Panc1 (cell line): ENCODE data around the gene SNRPF. TPM values are rescaled to one million over a fixed set of nuclear protein-coding genes. Genes with fewer than 3 reads are reported as not detected.

ENCODE experiments used
- ATAC-seq: fragments of 200-7000 bp; cut with Tn5 transposase; 2 replicates; pipeline ENCODE4 v1.9.1; 2020; ENCODE audit warnings: mild to moderate bottlenecking, moderate library complexity
- BruUV-seq: library from RNA; stranded (reverse); fragments of 400-500 nt; replicated peaks from 2 replicates; lab custom pipeline; 2021; lab: Mats Ljungman, UMichigan
- CTCF ChIA-PET: fragments of 300-600 bp; sonication (Branson Sonifier 250); formaldehyde crosslinking; loops from one replicate; lab custom pipeline; 2022; ENCODE audit warnings: antibody characterized with exemption; lab: Charles Lee
- POLR2A ChIA-PET: fragments of 300-600 bp; sonication (Branson Sonifier 250); formaldehyde crosslinking; loops from one replicate; lab custom pipeline; 2022; ENCODE audit warnings: antibody characterized with exemption; lab: Charles Lee
- DNase-seq: peaks from one replicate; pipeline ENCODE4 v3.0.0-alpha.2; 2010; ENCODE audit warnings: low read depth, low spot score
- H3K27ac ChIP-seq: 2 replicates; pipeline ENCODE4 v1.5.1; 2011; ENCODE audit warnings: mild to moderate bottlenecking, low read length, inconsistent platforms
- H3K27me3 ChIP-seq: fragments of 200-500 bp; sonication (Bioruptor generic); 2 replicates; pipeline ENCODE4 v1.6.0; 2014; ENCODE audit warnings: low read length, inconsistent platforms; ENCODE audit not compliant: control insufficient read depth, insufficient read depth
- H3K36me3 ChIP-seq: fragments of 200-500 bp; sonication (Bioruptor generic); 2 replicates; pipeline ENCODE4 v1.5.1; 2014; ENCODE audit warnings: inconsistent platforms, mild to moderate bottlenecking, low read length, moderate library complexity; ENCODE audit not compliant: control insufficient read depth, insufficient read depth
- H3K4me1 ChIP-seq: 2 replicates; pipeline ENCODE4 v1.5.1; 2011; ENCODE audit warnings: inconsistent platforms, mild to moderate bottlenecking, low read length, moderate library complexity; ENCODE audit not compliant: control insufficient read depth, insufficient read depth
- H3K4me3 ChIP-seq, 2 experiments: 2 replicates each; pipeline ENCODE4 v1.5.1; 2011 to 2012; ENCODE audit warnings: low read depth in 2 of 2, low read length in 2 of 2, mild to moderate bottlenecking in 2 of 2, inconsistent platforms in 1 of 2, moderate library complexity in 1 of 2
- H3K9me3 ChIP-seq: fragments of 200-500 bp; sonication (Bioruptor generic); 2 replicates; pipeline ENCODE4 v1.5.1; 2014; ENCODE audit warnings: low read depth, mild to moderate bottlenecking, inconsistent platforms, low read length, moderate library complexity; ENCODE audit not compliant: control insufficient read depth, insufficient read depth
- POLR2AphosphoS5 ChIP-seq: IDR thresholded peaks from 2 replicates; pipeline ENCODE4 v1.6.1; 2012; ENCODE audit warnings: mild to moderate bottlenecking, low read depth, low read length, moderate library complexity
- SIN3A ChIP-seq: IDR thresholded peaks from 2 replicates; pipeline ENCODE4 v1.6.1; 2012; ENCODE audit warnings: low read depth, mild to moderate bottlenecking, low read length, moderate library complexity, borderline replicate concordance; ENCODE audit not compliant: insufficient read depth
- TCF7L2 ChIP-seq: IDR thresholded peaks from 2 replicates; pipeline ENCODE4 v1.6.1; 2011; ENCODE audit warnings: mild to moderate bottlenecking, low read depth, low read length, inconsistent platforms
- in situ Hi-C: cut with HindIII; loops from 2 replicates; pipeline ENCODE4 v1.10.0; 2016; ENCODE audit warnings: low sequenced_read_pairs, low pct_unique_long_range_greater_than_20kb
- intact Hi-C: fragments of 100-400 bp; cut with micrococcal nuclease; formaldehyde crosslinking; loops from one replicate; pipeline ENCODE4 v1.10.0; 2022; ENCODE audit not compliant: unreplicated experiment
- total RNA-seq: library from RNA; stranded (reverse); gene quantifications from one replicate; pipeline ENCODE4 v1.2.1, GENCODE V29; 2021; ENCODE audit not compliant: unreplicated experiment
- TF ChIP-seq, protein P1 (sequence below): fragments of 450-650 bp; IDR thresholded peaks from 2 replicates; pipeline ENCODE4 v1.5.1; 2017; ENCODE audit warnings: mild to moderate bottlenecking
- TF ChIP-seq, protein P2 (sequence below), 2 experiments: IDR thresholded peaks; 2 replicates each; pipeline ENCODE4 v1.6.1; 2011 to 2012; ENCODE audit warnings: low read depth in 2 of 2, control low read depth in 1 of 2, low read length in 1 of 2, mild to moderate bottlenecking in 1 of 2, moderate library complexity in 1 of 2; ENCODE audit not compliant: insufficient read depth in 1 of 2

Gene SNRPF
- total RNA-seq, 1 experiment from 2014 or later = 38.7 TPM

DNA sequence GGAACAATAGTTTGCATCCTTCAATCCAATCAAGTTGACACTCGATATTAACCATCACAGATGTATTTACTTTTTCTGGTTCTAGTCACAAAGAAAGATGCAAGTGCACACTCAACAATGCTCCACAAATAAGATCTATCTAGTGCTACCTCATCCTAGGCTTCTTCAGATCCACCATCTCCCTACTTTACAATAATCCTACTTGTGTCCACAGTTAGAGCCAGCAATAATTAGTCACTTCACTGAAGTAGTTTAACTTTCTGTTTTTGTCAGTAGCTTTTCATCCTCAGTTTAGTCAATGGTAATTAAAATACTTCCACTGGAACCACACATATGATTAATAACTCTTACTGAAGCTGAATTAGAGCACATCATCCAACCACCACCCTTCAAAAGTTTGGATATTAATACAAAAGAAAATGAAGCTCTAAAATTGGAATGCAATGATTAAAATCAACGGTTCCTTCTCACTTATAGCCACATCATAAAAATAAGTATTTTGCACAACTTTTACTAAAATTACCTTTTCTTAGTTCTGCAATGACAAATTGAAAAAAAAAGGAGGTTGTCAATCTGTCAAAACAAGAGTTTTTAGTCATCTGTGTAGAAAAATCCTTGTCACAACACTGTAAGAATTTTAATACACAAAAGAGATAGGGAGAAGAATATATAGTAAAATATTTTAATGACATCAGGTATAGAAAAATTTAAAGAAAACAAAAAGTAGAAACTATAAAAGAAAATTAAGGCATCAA lies 28.2 kb upstream of the SNRPF start:
- intact Hi-C loops = no loop called here
- ChIA-PET POLR2A (no interaction called here), CTCF (no interaction called here)

DNA sequence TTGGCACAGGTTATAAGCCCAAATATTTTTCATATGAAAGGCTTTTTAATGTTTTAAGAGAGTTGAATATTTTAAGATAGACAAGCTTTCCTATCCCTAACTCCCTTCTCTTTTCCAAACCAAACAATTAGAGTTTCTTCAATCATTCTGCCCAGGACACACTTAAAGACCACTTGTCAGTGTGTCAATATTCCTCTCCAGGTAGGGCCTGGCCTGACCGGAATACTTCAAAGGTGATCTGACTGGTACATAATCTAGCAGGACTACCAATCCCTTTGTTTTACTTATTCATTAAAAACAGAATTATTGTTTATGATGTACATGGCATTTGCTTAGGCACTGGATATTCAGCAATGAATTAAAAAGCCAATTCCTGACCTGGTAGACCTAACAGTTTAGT lies 24.2 kb upstream of the SNRPF start:
- ChIA-PET POLR2A (no interaction called here), CTCF (no interaction called here)
- intact Hi-C loops (no loop called here), in situ Hi-C loops (no loop called here)
- H3K27me3 ChIP-seq = peaks cover 10% of the 10 kb centered on the region
- BruUV-seq = no TSS peak
- no peak overlapping the region for H3K4me3 ChIP-seq
- DNase-seq (no peak), ATAC-seq (no peak)
- TF ChIP-seq POLR2AphosphoS5 (no peak), SIN3A (no peak), TCF7L2 (no peak)
- TF ChIP-seq, protein P1, sequence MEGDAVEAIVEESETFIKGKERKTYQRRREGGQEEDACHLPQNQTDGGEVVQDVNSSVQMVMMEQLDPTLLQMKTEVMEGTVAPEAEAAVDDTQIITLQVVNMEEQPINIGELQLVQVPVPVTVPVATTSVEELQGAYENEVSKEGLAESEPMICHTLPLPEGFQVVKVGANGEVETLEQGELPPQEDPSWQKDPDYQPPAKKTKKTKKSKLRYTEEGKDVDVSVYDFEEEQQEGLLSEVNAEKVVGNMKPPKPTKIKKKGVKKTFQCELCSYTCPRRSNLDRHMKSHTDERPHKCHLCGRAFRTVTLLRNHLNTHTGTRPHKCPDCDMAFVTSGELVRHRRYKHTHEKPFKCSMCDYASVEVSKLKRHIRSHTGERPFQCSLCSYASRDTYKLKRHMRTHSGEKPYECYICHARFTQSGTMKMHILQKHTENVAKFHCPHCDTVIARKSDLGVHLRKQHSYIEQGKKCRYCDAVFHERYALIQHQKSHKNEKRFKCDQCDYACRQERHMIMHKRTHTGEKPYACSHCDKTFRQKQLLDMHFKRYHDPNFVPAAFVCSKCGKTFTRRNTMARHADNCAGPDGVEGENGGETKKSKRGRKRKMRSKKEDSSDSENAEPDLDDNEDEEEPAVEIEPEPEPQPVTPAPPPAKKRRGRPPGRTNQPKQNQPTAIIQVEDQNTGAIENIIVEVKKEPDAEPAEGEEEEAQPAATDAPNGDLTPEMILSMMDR = no peak
- TF ChIP-seq, protein P2, sequence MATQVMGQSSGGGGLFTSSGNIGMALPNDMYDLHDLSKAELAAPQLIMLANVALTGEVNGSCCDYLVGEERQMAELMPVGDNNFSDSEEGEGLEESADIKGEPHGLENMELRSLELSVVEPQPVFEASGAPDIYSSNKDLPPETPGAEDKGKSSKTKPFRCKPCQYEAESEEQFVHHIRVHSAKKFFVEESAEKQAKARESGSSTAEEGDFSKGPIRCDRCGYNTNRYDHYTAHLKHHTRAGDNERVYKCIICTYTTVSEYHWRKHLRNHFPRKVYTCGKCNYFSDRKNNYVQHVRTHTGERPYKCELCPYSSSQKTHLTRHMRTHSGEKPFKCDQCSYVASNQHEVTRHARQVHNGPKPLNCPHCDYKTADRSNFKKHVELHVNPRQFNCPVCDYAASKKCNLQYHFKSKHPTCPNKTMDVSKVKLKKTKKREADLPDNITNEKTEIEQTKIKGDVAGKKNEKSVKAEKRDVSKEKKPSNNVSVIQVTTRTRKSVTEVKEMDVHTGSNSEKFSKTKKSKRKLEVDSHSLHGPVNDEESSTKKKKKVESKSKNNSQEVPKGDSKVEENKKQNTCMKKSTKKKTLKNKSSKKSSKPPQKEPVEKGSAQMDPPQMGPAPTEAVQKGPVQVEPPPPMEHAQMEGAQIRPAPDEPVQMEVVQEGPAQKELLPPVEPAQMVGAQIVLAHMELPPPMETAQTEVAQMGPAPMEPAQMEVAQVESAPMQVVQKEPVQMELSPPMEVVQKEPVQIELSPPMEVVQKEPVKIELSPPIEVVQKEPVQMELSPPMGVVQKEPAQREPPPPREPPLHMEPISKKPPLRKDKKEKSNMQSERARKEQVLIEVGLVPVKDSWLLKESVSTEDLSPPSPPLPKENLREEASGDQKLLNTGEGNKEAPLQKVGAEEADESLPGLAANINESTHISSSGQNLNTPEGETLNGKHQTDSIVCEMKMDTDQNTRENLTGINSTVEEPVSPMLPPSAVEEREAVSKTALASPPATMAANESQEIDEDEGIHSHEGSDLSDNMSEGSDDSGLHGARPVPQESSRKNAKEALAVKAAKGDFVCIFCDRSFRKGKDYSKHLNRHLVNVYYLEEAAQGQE (IDR thresholded peaks at IDR 0.05; ENCODE audit: insufficient read depth in 1 of 2, low read depth in 2 of 2, low read length in 1 of 2) = no peak
- peaks cover 13% of the 10 kb centered on the region for H3K4me1 ChIP-seq
- no peaks in the 10 kb centered on the region for H3K36me3 ChIP-seq
- no peaks in the 10 kb centered on the region for H3K9me3 ChIP-seq
- no peak overlapping the region for H3K27ac ChIP-seq

More for the DNA sequence above, 28.2 kb upstream of the SNRPF start:
- ATAC-seq = no peak
- DNase-seq = no peak
- in situ Hi-C loops = no loop called here
- H3K9me3 ChIP-seq = no peaks in the 10 kb centered on the region
- no TSS peak for BruUV-seq
- TF ChIP-seq SIN3A = no peak
- no peak for TF ChIP-seq POLR2AphosphoS5
- no peak for TF ChIP-seq TCF7L2
- TF ChIP-seq, protein P1 = no peak
- TF ChIP-seq, protein P2 (IDR thresholded peaks at IDR 0.05; ENCODE audit: insufficient read depth in 1 of 2, low read depth in 2 of 2, low read length in 1 of 2) = no peak
- no peak overlapping the region for H3K4me3 ChIP-seq
- H3K27ac ChIP-seq = no peak overlapping the region
- H3K4me1 ChIP-seq = peaks cover 3% of the 10 kb centered on the region; the same call in 1 of the 2 replicates
- H3K27me3 ChIP-seq = peaks cover 11% of the 10 kb centered on the region
- H3K36me3 ChIP-seq = no peaks in the 10 kb centered on the region
